GM21786 (cell line): Measurements from ENCODE around the gene CEP290.
"Not testable (repeated sequence)": the region's sequence is repeated elsewhere in the genome, so short reads cannot be mapped to it uniquely, and the experiment has no call there.

Source experiments
- ATAC-seq: cut with Tn5 transposase; IDR thresholded peaks from one replicate; pipeline ENCODE4 v1.9.1; 2021; ENCODE audit not compliant: unreplicated experiment

The CEP290 gene

DNA sequence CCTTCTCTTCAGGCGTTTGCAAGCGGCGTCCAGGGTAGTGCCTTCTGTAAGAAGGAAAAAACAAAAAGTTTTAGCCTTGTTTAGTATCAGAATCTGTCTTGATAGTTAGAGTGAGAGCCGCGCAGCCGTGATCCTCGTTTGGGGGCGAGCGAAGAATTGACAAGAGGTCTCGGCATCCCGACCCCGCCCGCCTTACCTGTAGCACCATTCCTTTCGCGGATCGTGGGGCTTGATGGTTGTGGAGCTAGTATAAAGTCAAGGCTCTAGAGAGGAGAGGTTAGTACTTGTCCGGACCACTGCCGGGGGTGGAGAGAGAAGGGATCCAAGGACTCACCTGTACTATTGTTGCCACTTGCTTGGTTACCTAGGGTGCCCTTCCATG, 713 bp upstream of the CEP290 start:
- no peak for ATAC-seq

DNA sequence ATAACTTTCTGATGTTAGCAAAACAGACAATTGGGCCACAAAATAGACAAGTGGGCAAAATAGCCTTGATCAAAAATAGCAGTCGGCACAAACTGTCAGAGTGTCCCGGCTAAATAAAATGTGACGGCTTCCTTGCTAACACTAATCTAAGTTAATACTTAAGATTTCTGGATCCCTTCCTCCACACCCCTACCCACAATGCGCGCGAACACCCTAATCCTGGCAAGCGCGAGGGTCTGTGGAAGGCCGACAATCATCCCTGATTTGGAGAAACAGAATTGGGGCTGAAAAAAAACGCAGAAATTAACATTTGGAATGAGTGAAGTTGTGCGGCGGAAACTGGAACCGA, 489 bp downstream of the CEP290 start:
- ATAC-seq: no peak

DNA sequence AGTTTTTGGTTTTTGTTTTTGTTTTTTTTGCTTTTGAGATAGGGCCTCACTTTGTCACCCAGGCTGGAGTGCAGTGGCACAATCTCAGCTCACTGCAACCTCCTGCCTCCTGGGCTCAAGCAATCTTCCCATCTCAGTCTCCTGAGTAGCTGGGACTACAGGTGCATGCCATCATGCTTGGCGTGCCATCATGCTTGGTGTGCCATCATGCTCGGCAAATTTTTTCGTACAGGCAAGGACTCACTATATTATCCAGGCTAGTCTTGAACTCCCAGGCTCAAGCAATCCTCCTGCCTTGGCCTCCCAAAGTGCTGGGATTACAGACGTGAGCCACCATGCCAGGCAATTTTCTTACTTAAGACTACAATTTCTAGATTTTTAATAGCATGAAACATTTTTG, 2.2 kb downstream of the CEP290 start:
- ATAC-seq: not testable (repeated sequence)

DNA sequence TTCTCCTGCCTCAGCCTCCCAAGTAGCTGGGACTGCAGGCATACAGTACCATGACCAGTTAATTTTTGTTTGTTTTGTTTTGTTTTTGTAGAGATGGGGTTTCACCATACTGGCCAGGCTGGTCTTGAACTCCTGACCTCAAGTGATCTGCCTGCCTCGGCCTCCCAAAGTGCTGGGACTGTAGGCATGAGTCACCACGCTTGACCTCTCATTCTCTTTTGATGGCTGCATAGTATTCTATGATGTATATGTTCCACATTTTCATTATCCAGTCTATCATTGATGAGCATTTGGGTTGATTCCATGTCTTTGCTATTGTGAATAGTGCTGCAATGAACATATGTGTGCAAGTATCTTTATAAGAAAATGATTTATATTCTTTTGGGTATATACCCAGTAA, 8.7 kb downstream of the CEP290 start:
- ATAC-seq: not testable (repeated sequence)

DNA sequence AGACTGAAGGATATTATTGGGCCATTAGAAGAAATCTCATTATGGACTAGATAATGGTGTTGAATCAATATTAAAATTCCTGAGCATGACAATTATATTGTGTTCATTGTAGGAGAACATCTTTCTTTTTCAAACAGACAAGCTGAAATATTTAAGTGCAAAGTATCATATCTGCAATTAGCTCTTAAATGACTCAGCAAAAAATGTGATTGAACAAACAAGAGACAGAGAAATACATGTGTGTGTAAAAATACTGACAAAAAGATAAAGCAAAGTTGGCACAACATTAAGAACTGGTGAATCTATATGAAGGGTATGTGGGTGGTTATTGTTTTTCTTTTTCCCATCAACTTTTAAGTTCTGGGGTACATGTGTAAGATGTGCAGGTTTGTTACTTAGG, 9.5 kb downstream of the CEP290 start:
- ATAC-seq: no peak

DNA sequence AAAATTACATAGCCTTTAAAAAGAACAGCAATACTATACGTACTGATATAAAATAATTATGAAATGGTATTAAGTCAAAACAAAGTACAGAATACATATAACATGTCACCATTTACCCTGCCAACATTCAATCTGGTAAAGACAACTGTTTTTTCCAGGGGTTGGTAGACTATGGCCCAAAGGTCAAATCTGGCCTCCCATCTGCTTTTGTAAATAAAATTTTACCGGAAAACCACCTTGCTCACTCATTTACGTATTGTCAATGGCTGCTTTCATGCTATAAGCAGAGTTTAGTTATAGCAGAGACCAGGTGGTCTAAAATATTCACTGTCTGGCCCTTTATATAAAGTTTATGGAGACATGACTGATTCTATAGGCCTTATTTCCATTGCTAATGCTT, 14.0 kb downstream of the CEP290 start:
- no peak for ATAC-seq

DNA sequence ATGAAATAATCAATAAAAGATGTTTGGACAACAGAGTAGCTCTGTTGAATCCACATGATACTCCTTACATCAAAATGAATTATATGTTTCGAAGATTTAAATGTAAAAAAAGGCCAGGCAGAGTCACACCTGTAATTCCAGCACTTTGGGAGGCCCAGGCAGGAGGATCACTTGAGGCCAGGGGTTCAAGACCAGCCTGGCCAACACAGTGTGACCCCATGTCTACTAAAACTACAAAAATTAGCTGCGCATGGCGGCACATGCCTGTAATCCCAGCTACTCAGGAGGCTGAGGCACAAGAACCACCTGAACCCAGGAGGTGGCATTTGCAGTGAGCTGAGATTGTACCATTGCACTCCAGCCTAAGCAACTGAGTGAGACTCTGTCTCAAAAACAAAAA, 14.8 kb downstream of the CEP290 start:
- no peak for ATAC-seq

DNA sequence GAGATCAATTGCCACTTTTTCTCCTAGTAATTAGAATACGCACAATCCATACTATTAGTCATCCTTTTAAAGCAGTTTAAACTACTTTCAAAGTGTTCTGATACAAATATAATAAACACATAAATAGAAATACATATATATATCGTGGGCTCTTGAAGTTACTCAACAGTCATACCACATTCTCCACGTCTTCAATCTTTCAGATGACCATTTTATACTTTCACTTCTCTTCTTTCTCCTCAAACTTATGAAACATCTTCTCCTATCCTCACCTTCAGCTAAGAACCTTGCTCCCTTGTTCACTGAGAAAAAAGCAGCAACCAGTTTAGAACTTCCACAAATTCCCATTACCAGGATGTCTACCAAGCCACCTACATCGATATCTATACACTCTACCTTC, 19.2 kb downstream of the CEP290 start:
- peak; percentile 70 for ATAC-seq

DNA sequence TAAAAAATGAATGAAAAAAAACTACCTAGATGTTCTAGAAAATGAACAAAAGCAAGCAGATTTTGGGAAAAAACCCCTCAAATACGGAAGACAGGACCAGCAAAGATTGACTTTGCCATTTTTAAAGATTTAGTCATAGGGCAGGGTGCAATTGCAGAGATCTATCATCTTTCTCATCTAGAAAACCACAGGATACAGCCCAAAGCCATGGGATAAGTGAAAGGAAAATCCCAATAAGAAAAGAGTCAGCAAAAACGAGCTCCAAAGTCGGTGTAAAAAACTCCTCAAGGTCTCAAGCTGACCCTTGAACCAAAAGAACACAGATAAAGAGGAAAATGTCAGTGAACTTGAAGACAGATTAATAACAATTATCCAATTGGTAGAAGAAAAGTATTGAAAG, 28.0 kb downstream of the CEP290 start:
- ATAC-seq: no peak

DNA sequence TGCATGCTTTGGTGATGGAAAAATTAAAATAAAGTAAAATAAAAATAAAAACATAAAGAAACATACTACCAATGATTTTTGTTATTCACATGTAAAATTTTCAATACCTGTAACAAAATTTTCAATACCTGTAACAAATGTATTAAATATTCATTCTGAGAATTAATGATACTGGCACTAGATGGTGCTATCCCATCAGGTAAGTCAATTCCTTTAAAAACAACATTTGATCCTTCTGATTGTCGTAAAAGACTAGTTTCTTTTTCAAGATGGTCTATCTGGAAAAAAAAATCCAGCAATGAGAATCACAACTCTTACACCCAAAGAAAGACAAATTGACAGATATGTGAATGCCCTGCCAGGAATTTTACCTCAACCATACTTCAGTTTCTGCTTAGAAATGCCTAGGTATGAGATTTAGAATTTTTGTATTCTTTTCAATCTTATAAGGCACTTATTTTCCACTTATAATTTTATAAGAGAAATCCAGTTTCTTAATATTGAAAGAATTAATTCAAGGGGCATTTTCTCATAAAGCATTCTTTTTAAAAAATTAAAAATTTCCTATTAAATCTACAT, 30.7 kb downstream of the CEP290 start:
- ATAC-seq: peak; percentile 53

DNA sequence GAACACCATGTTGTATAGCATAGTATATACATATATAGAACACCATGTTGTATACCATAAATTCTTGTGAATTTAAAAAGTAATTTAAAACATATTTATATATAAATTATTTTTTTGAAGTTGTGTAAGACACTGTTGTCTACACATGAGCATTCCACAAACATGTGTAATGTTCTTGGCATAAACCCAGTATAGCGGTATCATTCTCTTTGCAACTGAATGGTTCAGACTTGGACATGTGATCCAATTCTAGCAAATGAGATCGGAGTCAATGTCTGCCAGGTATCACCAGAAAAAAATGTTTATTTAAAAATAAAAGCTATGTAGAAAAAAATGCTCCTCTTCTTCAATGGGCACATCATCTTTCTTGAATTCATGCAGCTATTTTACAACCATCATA, 33.9 kb downstream of the CEP290 start:
- no peak for ATAC-seq

DNA sequence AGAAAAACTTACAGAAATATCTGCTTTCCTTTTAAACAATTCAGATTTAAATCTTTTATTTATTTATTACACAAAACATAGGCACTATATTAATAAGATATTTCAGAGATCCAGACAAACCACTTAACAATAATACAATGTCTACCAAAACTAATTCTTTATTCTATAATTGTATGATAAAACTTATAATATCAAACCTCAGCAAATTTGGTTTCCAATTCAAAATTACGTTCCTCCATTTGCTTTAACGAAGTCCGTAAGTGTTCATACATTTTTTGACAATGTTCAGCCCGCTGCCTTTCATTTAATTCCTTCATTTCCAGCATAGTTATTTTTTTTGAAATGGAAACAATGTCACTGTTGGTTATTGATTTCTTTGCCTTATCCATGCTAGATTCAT, 48.3 kb downstream of the CEP290 start:
- no peak for ATAC-seq

DNA sequence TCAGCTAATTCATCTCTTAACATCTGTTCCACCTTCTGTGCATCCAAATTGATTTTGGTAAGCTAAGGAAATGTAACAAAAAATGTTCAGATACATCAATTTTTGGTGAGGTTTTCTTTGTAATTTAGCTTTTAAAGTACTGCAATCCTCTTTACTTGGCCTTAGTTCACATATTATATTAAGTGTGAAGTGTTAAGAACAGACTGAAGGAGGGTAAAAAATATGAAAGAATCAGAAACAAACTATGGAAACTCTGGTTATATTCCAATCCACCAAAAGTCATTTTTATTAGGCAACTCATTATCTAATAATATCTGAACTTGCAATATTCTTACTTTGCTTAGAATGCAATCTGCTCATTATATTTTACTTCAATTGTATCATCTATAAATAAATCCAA, 49.1 kb downstream of the CEP290 start:
- ATAC-seq: no peak

DNA sequence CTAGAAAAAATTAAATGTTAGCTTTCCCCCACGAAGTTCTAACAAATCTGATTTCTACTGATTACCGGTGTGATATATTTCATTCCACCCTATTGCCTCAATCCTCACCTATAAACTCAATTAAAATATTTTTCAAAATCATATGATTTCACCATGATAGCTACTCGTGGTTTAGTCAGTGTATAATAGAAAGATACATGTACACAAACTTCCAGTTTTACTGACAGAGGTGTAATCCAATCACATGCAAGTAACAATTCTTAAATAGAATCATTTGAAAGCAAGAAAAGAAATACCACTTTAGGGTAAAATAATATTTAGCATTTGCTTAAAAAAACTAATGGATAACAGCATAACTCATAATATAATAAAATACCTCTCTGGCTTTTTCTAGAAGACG, 57.7 kb downstream of the CEP290 start:
- ATAC-seq: no peak

DNA sequence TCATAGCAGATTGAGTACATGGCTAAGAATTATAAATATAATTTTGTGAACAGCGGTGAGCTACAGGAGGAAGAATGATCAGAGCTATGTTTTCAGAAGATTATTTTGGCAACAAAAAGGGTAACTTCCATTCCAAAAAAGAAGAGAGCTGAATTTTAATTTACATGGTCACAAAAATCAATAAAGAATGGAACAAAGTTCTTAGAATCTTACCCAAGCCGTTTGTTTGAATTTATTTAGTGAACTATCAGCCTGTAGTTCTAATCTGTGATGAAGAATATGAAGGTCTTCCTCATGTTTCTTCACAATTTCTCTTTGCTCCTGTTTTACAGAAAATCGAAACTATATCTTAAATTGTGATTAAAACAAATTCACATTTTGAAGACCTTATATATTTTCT, 58.3 kb downstream of the CEP290 start:
- ATAC-seq: no peak

DNA sequence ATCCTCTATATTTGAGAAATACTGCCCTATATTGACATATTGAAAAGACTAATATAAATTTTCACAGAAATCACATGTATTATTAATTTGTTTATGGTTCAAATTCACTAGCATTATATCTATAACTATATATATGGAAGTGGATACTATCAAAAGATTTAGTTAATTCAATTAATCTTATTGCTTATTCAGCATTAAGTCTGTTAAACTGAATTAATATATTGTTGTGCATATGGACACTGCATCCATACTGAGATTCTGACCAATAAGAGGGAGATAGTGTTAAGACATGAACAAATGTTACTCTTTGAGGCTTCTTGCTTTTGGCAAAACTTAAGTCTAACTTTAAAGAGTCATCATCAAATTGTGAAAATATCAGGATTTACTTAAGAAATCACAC, 60.6 kb downstream of the CEP290 start:
- ATAC-seq: no peak

DNA sequence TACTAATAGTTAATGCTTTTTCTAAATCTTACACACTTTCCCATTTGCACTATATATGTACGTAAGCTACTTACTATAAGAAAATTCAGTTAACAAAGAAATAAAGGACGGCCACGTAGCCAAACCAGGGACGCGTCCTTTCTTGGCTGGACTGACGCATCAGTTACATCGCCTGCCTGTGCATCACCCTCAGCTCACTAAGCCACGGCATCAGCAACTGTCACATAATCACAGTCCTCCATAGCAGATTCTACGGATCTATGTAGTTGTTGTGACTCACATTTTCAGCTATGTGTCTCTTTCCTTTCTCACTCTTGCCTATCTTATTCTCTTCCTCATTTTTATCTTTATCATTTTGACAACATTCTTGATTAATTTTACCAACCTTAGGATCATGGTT, 74.6 kb downstream of the CEP290 start:
- no peak for ATAC-seq

DNA sequence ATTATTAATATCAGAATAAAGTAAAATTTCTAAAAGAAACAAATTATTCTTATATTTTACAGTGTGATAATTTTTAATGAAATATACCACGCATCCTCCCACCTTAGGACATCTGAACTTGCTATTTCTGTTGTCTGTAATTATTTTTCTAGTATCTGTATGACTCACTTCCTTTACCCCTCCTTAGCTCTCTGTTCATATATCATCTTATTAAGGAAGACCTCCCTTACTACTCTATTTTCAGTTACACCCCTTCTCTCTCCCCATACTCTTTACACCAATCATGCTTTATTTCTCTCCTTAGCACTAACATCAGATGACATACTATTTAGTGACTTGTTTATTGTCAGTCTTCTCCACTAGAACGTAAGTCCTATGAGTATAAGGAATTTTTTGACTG, 78.5 kb downstream of the CEP290 start:
- ATAC-seq: peak; percentile 90

DNA sequence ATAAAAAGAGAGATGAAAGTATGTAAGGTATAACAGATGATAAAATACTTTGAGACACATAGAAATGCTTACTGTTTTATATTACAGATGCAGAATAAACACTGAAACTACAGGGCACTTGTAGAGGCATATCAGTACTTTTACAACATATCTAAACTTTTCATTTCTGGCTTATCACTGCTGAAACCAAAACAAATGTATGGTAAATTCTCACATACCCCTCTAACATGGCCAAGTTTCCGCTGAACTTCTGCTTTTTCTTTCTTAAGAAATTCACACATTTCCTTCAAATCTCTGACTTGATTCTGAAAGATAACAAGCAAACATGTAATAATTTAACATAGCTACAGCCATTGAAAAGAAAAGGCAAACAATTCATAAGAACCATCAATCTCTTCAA, 79.4 kb downstream of the CEP290 start:
- peak; percentile 71 for ATAC-seq

DNA sequence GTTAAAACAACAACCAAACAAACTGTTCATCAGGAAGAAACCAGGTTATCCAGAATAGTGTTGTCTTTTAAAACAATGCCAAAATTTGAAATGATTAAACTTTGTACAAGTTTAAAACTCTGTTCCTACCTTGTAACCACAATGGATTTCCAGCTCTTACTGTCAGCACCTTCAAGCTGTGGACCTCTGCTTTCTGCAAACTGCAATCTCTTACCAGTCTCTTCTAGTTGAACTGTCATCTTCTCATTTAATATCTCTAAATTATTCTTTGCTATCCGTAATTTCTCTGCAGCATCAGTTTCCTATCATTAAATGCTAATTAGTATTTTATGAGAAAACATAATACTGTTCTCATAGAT, 83.2 kb downstream of the CEP290 start:
- no peak for ATAC-seq

DNA sequence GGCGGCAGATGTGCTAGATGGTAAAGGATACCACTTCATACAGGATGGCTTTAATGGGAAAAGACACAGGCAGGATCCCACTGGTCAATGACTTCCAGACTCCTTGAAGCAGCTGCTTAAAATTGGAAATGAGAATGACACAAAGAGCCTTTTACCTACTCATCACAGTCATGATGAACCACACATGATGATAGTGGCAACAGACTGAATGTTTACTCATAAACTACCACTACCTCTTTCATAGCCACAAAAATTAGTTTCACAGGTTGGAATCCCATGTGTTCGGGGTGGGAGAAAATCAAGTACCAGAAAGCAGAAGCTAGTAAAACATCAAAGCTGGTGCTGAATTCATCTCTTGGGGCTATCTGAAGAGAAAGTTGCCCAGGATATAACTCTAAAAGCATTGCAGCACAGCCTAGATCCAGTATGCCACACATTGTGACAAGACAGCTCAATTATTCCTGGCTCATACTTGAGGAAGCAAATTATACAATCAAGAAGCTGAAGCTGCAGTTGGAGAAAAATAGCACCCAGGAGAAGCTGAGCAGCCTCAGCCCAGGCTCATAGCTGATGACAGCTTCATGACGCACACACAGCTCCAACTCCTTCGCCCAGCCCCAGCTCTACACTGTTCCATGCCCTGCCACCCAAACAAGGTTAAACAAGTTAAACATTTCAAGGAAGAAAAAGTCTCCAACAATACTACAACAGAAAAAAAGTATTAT, 83.7 kb downstream of the CEP290 start:
- no peak for ATAC-seq

DNA sequence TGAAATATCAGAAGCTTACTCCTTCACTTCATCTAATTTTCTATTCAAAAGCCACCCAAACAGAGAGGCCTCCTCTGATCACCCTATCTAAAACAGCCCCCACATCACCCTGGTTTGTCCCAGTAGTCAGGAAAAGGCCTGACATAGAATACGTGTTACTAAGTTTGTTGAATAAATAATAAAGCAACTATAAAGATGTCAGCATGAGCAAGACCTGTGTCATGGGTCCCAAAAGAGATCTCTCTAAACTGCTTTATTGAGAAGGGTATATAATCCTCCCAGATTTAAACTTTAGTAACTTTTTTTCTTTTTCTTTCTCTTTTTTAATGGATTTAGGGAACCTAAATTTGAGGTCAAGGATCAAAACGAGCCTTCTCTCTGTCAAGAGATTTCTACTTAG, 85.3 kb downstream of the CEP290 start:
- no peak for ATAC-seq

DNA sequence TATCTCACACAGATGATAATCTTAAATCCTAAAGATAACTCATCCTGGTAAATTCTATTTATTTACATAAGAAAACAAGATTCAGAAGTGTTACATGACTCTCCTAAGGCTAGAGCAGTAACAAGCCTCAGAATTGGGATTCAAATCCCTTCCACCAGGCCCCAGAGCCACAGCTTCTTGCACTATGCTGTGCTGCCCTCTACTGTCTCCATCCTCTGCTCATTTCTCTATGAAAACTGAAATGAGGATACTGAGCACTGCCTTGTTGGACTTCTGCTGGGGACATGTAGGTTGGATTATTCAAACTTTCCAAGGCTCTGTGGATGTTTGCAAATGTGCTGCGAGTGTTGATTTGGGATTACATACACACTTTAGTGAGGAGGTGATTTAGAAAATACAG, 89.2 kb downstream of the CEP290 start:
- peak; percentile 72 for ATAC-seq
